ENCODE data around the gene FSIP1.

FSIP1 gene

DNA sequence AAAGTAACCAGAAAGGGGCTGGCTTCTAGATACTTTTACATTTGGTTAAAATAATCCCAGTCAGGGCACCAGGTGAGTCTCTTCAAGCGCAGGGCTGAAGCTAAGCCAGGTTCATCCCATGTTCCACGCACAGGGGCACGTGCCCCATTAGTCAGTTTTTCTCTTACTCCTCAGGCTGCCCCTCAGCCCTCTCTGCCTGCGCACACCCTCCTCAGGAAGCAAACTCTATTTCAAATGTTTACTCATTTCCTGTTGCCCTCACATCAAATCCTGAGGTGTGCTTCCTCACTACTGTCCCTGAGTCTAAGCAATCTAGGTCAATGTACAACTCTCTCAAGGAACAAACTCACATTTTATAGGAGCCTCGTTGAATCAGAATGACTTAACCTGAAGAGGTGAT lies 153.3 kb downstream of the FSIP1 start:
- Histone ChIP-seq H3K36me3 (ENCODE audit: control insufficient read depth in 5 of 5, insufficient read depth in 5 of 5, low read length in 5 of 5) (no peaks in the 10 kb centered on the region), H3K4me1 (ENCODE audit: control insufficient read depth in 5 of 5, insufficient read depth in 5 of 5, low read length in 5 of 5) (peaks cover 0 to 35% (median 6%) of the 10 kb centered on the region in 5 donors), H3K4me3 (ENCODE audit: low read depth in 1 of 5, low read length in 5 of 5) (no peak overlapping the region), H3K9me3 (ENCODE audit: control insufficient read depth in 5 of 5, low read length in 5 of 5) (no peaks in the 10 kb centered on the region), H3K27ac (ENCODE audit: low read depth, low read length) (no peak overlapping the region), H3K9ac (ENCODE audit: low read length in 5 of 5) (no peak overlapping the region), H3K27me3 (ENCODE audit: control insufficient read depth in 5 of 5, insufficient read depth in 4 of 5, low read length in 5 of 5) (no peaks in the 10 kb centered on the region)

DNA sequence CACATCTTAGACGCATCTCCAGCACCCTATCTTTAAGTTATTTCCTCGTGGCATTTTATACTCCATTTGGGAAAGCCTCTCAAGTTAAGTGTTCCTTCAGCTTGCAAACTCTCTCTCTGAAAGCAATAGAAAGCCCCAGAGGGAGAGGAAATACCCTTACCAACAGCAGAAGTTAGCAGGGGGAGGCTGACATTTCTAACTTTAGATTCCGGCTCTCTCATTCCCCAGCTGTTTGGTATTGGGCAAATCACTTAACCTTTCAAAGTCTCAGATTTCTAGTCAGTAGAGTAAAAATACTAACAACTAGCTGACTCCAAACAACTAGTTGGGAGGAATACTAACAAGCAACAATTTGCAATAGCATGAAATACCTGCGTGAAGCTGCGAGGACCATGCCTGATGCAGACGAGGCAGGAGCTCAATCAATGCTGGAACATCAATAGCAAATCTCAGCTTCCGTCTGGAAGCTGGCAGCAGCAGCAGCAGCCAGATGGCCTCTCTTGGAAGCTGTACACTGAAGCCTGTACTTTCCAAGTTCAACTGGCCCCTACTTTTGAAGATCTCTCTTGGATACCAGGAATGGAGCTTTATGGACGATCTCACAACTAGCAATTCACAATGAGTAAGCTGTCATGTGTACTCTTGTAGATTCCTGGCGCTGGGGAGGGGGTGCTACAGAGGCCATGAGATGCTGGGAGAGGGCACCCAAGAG lies 153.9 kb downstream of the FSIP1 start:
- no peaks in the 10 kb centered on the region for H3K36me3 ChIP-seq (ENCODE audit: control insufficient read depth in 5 of 5, insufficient read depth in 5 of 5, low read length in 5 of 5)
- H3K4me3 ChIP-seq (ENCODE audit: low read depth in 1 of 5, low read length in 5 of 5), result no peak overlapping the region
- H3K4me1 ChIP-seq (ENCODE audit: control insufficient read depth in 5 of 5, insufficient read depth in 5 of 5, low read length in 5 of 5), result peaks cover 0 to 41% (median 6%) of the 10 kb centered on the region in 5 donors
- no peak overlapping the region for H3K9ac ChIP-seq (ENCODE audit: low read length in 5 of 5)
- no peak overlapping the region for H3K27ac ChIP-seq (ENCODE audit: low read depth, low read length)
- no peaks in the 10 kb centered on the region for H3K9me3 ChIP-seq (ENCODE audit: control insufficient read depth in 5 of 5, low read length in 5 of 5)
- no peaks in the 10 kb centered on the region for H3K27me3 ChIP-seq (ENCODE audit: control insufficient read depth in 5 of 5, insufficient read depth in 4 of 5, low read length in 5 of 5)

DNA sequence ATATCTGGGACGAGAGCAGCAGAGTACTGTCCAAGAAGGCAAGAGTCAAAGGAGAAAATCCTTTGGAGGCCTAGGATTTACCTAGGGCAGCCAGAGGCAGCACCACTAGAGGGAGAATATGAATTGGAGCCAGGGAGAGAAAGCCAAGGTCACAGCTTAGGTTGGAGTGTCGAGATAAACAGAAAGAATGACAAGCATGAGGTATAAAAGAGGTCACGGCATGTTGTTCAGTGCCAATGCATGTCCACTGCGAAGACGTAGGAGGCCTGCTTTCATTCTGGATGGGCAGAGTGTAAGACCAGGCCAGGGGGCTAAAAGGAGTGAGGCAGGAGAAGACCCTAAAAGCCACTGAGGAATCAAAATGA lies 154.5 kb downstream of the FSIP1 start:
- Histone ChIP-seq H3K9me3 (ENCODE audit: control insufficient read depth in 5 of 5, low read length in 5 of 5) (no peaks in the 10 kb centered on the region), H3K27me3 (ENCODE audit: control insufficient read depth in 5 of 5, insufficient read depth in 4 of 5, low read length in 5 of 5) (no peaks in the 10 kb centered on the region), H3K4me1 (ENCODE audit: control insufficient read depth in 5 of 5, insufficient read depth in 5 of 5, low read length in 5 of 5) (peaks cover 0 to 43% (median 6%) of the 10 kb centered on the region in 5 donors), H3K27ac (ENCODE audit: low read depth, low read length) (no peak overlapping the region), H3K36me3 (ENCODE audit: control insufficient read depth in 5 of 5, insufficient read depth in 5 of 5, low read length in 5 of 5) (no peaks in the 10 kb centered on the region), H3K9ac (ENCODE audit: low read length in 5 of 5) (no peak overlapping the region), H3K4me3 (ENCODE audit: low read depth in 1 of 5, low read length in 5 of 5) (no peak overlapping the region)

DNA sequence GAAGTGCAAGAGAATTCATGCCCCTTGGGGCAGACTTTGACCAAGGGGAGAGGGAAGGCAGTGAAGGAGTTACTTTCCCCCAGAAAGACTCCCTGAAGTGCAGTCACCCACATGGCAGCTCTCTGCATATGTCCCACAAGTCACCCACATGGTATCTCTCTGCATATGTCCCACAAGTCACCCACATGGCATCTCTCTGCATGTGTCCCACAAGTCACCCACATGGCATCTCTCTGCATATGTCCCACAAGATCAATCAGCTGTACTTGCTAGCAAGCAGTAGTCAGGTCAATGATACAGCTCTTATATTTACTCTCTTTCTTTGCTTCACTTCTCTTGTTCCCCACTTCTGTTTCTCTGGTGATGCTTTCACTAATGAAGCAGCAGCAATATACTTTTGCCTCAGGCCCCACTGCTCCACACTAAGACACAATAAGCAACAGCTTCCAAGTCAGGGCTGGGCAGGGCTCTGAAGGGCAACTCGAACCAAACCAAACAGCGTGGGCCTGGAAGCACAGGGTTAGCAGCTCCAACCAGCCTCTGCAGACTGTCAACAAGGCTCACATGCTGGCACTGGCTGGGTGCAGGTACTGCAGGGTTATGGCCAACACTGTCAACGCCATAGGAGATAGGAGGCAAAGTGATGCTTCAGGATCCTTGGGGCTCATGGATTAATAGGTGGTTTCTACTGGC lies 155.0 kb downstream of the FSIP1 start:
- Histone ChIP-seq H3K4me3 (ENCODE audit: low read depth in 1 of 5, low read length in 5 of 5) (no peak overlapping the region), H3K27me3 (ENCODE audit: control insufficient read depth in 5 of 5, insufficient read depth in 4 of 5, low read length in 5 of 5) (no peaks in the 10 kb centered on the region), H3K4me1 (ENCODE audit: control insufficient read depth in 5 of 5, insufficient read depth in 5 of 5, low read length in 5 of 5) (peaks cover 0 to 43% (median 6%) of the 10 kb centered on the region in 5 donors), H3K36me3 (ENCODE audit: control insufficient read depth in 5 of 5, insufficient read depth in 5 of 5, low read length in 5 of 5) (no peaks in the 10 kb centered on the region), H3K9me3 (ENCODE audit: control insufficient read depth in 5 of 5, low read length in 5 of 5) (no peaks in the 10 kb centered on the region), H3K9ac (ENCODE audit: low read length in 5 of 5) (no peak overlapping the region), H3K27ac (ENCODE audit: low read depth, low read length) (no peak overlapping the region)

DNA sequence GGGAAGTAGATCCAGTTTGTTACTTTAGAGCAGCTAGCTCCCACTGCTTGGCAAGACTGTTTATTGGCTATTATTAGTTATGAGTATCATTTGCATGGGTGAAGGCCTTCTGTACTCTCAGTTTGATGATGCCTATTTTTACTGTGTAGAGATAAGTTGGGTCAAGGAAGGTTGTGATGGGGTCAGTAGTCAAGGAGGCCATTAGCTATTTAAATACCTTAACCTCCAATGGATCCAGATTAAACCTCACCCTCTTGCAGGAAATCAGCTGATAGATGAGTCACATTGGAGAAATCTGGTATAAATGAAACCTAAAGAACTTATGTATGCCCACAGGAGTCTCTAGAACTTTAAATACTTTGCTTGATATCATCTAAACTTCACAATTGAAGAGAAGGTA lies 156.8 kb downstream of the FSIP1 start:
- Histone ChIP-seq H3K27ac (ENCODE audit: low read depth, low read length) (no peak overlapping the region), H3K27me3 (ENCODE audit: control insufficient read depth in 5 of 5, insufficient read depth in 4 of 5, low read length in 5 of 5) (no peaks in the 10 kb centered on the region), H3K4me1 (ENCODE audit: control insufficient read depth in 5 of 5, insufficient read depth in 5 of 5, low read length in 5 of 5) (peaks cover 0 to 55% (median 6%) of the 10 kb centered on the region in 5 donors), H3K9me3 (ENCODE audit: control insufficient read depth in 5 of 5, low read length in 5 of 5) (no peaks in the 10 kb centered on the region), H3K36me3 (ENCODE audit: control insufficient read depth in 5 of 5, insufficient read depth in 5 of 5, low read length in 5 of 5) (no peaks in the 10 kb centered on the region), H3K9ac (ENCODE audit: low read length in 5 of 5) (no peak overlapping the region), H3K4me3 (ENCODE audit: low read depth in 1 of 5, low read length in 5 of 5) (no peak overlapping the region)

DNA sequence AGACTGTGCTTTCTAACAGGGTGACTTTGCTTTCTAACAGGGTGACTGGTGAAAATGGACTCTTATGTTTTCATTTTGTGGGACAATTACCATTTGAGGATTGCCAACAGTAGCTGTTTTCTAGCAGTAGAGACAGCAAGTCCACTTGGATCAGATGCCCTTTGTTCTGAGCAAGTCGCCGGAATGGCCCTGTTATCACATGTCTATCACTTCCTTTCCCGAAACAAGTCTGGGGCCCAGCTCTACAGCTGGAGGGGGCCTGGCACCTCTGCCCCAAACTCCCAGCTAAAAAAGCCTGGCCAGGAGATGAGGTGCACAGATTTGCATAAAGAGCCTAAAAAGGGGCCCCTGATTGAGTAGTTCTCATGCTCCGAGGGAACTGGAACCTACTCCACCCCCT lies 157.2 kb downstream of the FSIP1 start:
- peak overlapping the region; percentile 81 for H3K27ac ChIP-seq (ENCODE audit: low read depth, low read length)
- H3K4me3 ChIP-seq (ENCODE audit: low read depth in 1 of 5, low read length in 5 of 5), result no peak overlapping the region
- H3K9ac ChIP-seq (ENCODE audit: low read length in 5 of 5), result no peak overlapping the region
- peaks cover 0 to 55% (median 6%) of the 10 kb centered on the region in 5 donors for H3K4me1 ChIP-seq (ENCODE audit: control insufficient read depth in 5 of 5, insufficient read depth in 5 of 5, low read length in 5 of 5)
- H3K27me3 ChIP-seq (ENCODE audit: control insufficient read depth in 5 of 5, insufficient read depth in 4 of 5, low read length in 5 of 5), result no peaks in the 10 kb centered on the region
- H3K36me3 ChIP-seq (ENCODE audit: control insufficient read depth in 5 of 5, insufficient read depth in 5 of 5, low read length in 5 of 5), result no peaks in the 10 kb centered on the region
- H3K9me3 ChIP-seq (ENCODE audit: control insufficient read depth in 5 of 5, low read length in 5 of 5), result no peaks in the 10 kb centered on the region

DNA sequence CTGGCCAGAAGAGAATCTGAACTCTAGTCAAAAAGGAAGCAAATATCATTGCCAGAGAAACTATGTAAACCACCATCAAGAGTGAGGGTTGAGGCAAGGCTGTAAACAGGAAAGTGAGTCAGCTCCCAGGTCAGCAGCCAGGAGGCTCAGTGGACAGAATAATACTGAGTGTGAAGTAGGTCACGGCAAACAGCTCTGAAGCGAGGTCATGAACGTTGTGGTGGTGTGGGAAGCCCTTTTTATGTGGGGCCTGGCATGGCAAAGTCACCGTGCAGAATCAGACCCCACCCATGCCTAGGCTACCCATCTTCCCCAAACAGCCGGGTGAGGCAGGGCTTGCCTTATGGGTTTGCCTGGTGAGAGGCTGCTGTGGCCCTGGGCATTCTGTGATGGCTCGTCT lies 157.8 kb downstream of the FSIP1 start:
- Histone ChIP-seq H3K27ac (ENCODE audit: low read depth, low read length) (peak overlapping the region; percentile 81), H3K9ac (ENCODE audit: low read length in 5 of 5) (peak overlapping the region in 1 of 5 donors; percentile 20), H3K4me3 (ENCODE audit: low read depth in 1 of 5, low read length in 5 of 5) (no peak overlapping the region), H3K9me3 (ENCODE audit: control insufficient read depth in 5 of 5, low read length in 5 of 5) (no peaks in the 10 kb centered on the region), H3K36me3 (ENCODE audit: control insufficient read depth in 5 of 5, insufficient read depth in 5 of 5, low read length in 5 of 5) (no peaks in the 10 kb centered on the region), H3K27me3 (ENCODE audit: control insufficient read depth in 5 of 5, insufficient read depth in 4 of 5, low read length in 5 of 5) (no peaks in the 10 kb centered on the region), H3K4me1 (ENCODE audit: control insufficient read depth in 5 of 5, insufficient read depth in 5 of 5, low read length in 5 of 5) (peaks cover 0 to 54% (median 6%) of the 10 kb centered on the region in 5 donors)

DNA sequence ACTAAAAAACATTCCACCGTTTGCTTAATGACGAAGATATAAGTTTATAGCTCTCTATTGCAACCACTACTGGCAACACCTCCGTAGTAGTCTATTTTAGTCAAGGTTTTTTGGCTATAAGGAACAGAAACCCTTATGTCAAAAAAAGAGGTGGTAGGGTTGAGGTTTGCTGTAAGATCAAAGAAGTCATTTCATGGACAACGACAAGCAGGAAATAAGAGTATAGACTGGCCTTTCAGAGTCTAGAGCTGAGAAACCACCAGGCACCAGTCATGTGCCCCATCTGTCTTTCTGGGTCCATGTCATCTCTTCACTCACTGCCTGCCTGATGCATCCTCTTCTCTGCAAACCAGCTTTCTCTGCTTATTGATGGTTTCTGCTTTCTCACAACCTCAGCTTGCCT lies 159.1 kb downstream of the FSIP1 start:
- Histone ChIP-seq H3K4me1 (ENCODE audit: control insufficient read depth in 5 of 5, insufficient read depth in 5 of 5, low read length in 5 of 5) (peaks cover 0 to 42% (median 6%) of the 10 kb centered on the region in 5 donors), H3K9me3 (ENCODE audit: control insufficient read depth in 5 of 5, low read length in 5 of 5) (no peaks in the 10 kb centered on the region), H3K36me3 (ENCODE audit: control insufficient read depth in 5 of 5, insufficient read depth in 5 of 5, low read length in 5 of 5) (no peaks in the 10 kb centered on the region), H3K4me3 (ENCODE audit: low read depth in 1 of 5, low read length in 5 of 5) (no peak overlapping the region), H3K9ac (ENCODE audit: low read length in 5 of 5) (no peak overlapping the region), H3K27me3 (ENCODE audit: control insufficient read depth in 5 of 5, insufficient read depth in 4 of 5, low read length in 5 of 5) (no peaks in the 10 kb centered on the region), H3K27ac (ENCODE audit: low read depth, low read length) (peak overlapping the region; percentile 81)

DNA sequence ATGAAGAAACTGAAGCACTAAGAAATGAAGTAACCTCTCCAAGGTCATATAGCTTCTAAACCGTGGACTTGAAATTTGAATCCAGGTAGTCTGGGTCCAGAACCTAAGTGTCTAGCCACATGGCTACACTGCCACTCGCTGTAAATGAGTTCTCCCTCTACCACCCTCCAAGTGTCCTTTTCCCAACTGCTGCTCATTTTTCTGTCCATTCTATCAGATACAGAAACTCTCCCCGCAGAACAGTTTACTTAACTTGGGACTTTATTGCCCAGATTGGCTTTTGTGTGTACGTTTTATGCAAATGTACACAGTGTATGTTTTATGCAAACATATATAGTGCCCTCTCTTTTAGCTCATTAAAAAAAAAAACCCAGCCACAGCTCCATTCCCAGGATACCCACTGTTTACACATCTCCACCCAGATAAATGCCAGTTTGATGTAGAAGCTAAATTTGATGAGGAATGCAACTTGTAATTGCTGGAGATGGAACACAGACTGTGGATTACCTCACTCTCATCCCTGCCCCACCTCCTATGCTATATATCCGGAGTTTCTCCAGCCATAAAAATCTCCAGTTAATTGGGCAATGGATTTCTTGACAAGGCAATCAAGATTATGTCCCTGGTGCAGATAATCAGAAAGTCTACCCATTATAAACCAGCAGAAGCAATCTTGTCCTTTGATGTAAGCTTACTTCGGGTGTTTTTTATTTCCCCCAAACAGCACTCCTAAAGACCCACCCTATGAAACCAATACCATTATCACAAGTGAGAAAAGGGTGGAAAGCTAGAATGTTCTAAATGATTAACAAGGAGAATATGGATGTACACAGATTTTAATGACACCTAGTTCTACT lies 159.8 kb downstream of the FSIP1 start:
- H3K9ac ChIP-seq (ENCODE audit: low read length in 5 of 5), result no peak overlapping the region
- H3K9me3 ChIP-seq (ENCODE audit: control insufficient read depth in 5 of 5, low read length in 5 of 5), result no peaks in the 10 kb centered on the region
- H3K4me1 ChIP-seq (ENCODE audit: control insufficient read depth in 5 of 5, insufficient read depth in 5 of 5, low read length in 5 of 5), result peaks cover 0 to 40% (median 6%) of the 10 kb centered on the region in 5 donors
- H3K4me3 ChIP-seq (ENCODE audit: low read depth in 1 of 5, low read length in 5 of 5), result no peak overlapping the region
- H3K27me3 ChIP-seq (ENCODE audit: control insufficient read depth in 5 of 5, insufficient read depth in 4 of 5, low read length in 5 of 5), result no peaks in the 10 kb centered on the region
- H3K36me3 ChIP-seq (ENCODE audit: control insufficient read depth in 5 of 5, insufficient read depth in 5 of 5, low read length in 5 of 5), result no peaks in the 10 kb centered on the region
- no peak overlapping the region for H3K27ac ChIP-seq (ENCODE audit: low read depth, low read length)

DNA sequence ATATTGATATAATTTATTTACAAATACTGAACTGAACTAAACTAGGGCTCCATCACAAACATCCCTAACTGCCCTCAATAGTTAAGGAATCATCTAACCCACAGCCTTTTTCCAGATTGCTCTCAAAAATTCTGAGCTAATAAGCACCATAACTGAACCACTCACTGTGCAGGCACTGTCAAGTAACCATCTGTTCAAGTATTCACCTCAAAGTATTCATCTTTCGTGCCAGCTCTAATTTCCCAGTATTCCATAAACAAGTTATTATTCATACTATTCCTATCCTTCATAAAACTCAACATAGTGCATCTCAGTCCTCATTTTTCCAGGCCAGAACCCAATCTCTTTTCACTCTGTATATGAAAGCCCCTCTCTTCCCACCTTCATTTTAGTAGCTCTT lies 160.7 kb downstream of the FSIP1 start:
- Histone ChIP-seq H3K36me3 (ENCODE audit: control insufficient read depth in 5 of 5, insufficient read depth in 5 of 5, low read length in 5 of 5) (no peaks in the 10 kb centered on the region), H3K4me3 (ENCODE audit: low read depth in 1 of 5, low read length in 5 of 5) (no peak overlapping the region), H3K27ac (ENCODE audit: low read depth, low read length) (no peak overlapping the region), H3K9ac (ENCODE audit: low read length in 5 of 5) (no peak overlapping the region), H3K9me3 (ENCODE audit: control insufficient read depth in 5 of 5, low read length in 5 of 5) (no peaks in the 10 kb centered on the region), H3K27me3 (ENCODE audit: control insufficient read depth in 5 of 5, insufficient read depth in 4 of 5, low read length in 5 of 5) (no peaks in the 10 kb centered on the region), H3K4me1 (ENCODE audit: control insufficient read depth in 5 of 5, insufficient read depth in 5 of 5, low read length in 5 of 5) (peaks cover 0 to 40% (median 5%) of the 10 kb centered on the region in 5 donors)

Measured in subcutaneous abdominal adipose tissue (tissue), 5 donors.